Embryonic facial prominence (tissue), 1 donor: ENCODE measurements around the gene BCL10.

Experiments used
- DNase-seq: peaks from one replicate; pipeline ENCODE4 v3.0.0-alpha.2; 2016; ENCODE audit errors: extremely low spot score

Gene BCL10

DNA sequence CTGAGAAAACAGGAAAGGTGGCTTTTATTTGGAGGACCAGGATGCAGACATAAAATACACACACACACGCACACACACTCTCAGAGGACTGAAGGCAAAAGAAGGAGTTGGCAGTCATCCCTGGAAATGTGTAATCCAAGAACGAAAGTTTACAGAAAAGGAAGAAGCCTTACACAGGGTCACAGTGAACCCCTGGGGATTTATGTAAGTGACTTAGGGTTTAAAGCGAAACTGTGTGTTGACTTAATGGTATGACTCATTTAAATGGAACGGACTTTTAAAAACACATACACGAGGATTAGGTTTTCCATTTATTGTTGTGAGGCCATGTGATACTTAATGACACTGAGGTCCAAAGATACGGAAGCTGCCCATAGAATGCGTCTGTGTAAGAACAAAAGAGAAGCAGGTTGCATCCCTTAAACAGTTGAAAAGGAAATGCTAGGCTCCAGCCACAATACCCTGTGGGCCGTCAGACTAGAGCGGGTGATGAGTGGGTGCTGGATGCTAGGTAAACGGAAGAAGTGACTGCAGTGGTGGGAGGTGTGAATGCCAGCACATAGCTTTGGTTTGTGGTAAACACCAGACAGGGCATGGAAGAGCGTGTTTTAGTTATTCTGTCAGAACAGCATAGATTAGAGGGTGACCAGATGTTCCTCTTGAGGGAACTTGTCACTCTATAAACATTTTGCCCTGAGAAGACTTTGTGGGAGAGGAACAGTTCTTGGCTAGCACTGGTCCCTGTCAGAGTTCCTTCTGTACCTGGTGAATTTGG is 21.6 kb upstream of the BCL10 start:
- DNase-seq, result peak; percentile 70

DNA sequence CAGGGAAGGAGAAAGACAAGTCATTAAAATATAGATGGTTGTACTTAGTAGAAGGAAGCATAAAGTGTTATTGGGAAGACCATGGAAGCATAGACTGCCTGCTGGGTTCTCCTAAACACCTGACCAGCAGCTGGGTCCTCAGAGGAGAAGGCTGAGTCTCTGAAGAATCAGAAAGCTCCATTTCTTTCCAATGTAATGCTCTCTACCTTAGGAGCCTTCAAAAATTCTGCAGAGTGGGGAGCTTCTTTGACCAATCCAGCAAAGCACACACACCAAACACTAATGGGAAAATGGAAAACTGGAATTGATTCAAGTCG is 21.1 kb upstream of the BCL10 start:
- no peak for DNase-seq

DNA sequence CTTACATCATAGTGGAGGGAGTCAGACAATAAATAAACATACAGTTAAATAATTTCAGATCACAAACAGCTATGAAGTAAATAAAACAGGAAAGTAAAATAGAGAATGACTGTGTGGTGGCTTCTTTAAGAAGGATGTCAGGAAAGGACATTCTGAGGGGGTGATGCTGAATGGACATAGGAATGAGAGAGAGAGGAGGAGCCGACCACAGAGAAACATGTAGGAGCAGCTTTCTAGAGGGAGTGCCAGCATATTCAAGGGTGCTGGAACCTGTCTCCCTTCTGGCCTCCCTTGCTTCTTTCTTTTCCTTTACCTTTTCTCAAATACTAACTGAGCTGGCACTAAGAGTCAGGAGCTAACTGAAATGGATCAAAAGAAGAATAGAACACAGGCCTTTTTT is 20.5 kb upstream of the BCL10 start:
- DNase-seq, result no peak

DNA sequence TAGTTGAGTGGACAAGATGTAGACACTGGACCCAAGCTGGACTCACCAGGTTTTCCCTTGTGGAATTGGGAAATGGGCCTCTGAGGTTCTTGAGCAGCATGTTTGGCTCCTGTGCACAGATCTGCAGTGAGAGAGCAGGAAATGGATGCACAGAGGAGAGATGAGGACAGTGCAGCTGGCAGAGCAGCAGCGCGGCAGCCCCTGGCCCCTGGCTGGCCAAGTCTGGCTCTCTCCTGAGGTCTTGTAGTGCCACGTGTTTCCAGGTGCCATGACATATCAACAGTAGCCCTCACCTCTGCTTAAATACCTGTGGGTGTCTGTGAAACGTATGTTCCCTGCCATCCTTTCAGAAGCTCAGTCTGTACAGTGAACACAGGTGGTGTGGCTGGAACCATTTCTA is 19.2 kb upstream of the BCL10 start:
- no peak for DNase-seq

DNA sequence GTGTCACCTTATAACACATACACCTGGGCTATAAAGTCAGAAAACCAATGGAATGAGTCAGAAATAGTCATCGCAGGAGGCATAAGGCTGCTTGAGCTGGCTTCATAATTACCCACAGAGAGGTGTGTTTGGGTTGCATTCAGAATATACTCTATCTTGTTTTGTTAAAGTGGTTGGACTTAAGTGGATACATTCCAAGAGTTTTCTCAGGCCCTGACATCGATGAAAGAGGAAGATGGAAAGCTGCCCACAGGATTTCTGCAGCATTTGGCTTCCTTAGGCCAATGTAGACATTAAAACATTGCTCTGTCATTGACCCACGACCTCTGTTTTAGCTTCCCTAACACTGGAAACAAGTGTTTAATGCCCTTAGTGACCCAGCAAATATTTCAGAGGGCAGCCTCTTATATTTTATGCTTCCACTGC is 18.6 kb upstream of the BCL10 start:
- DNase-seq, result no peak

DNA sequence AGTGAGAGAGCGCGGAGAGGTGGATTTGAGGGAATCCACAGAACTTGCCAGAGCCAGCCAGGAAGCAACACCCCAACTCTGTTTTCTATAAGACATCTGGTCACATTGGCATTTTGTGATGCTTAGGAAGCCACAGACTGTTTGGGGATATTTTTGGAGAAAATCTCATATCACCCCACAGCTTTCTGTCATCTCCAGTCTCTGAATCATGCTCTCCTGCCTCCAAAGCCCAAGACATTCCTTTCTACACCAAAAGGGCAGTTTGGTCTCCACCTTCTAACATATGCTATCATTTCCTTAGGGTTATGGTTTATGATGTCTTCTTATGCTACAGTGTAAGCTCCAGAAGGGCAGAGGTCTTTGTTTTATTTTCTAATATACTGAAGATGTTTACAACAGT is 14.4 kb upstream of the BCL10 start:
- DNase-seq, result no peak

DNA sequence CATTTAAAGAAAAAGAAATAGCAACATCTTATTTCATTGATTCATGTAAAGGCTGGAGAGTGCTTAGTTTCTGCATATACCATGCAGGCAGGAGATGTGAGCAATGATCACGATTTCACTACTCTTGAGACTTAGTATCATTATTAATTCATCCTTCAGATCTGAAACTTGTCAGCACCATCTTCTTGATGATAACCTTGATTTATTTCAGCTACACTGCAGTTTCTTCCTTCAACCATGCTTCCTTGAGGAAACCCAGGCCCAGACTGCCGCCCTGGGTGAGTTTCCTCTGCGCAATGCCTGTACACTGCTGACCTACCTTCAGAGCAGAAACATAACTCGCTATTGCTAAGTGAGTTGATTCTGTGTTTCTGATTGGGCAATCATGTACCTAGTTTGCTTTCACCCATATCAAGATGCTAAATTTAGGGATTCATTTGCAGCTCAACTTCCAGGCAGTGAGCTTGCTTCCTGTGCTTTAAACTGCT is 13.5 kb upstream of the BCL10 start:
- no peak for DNase-seq

DNA sequence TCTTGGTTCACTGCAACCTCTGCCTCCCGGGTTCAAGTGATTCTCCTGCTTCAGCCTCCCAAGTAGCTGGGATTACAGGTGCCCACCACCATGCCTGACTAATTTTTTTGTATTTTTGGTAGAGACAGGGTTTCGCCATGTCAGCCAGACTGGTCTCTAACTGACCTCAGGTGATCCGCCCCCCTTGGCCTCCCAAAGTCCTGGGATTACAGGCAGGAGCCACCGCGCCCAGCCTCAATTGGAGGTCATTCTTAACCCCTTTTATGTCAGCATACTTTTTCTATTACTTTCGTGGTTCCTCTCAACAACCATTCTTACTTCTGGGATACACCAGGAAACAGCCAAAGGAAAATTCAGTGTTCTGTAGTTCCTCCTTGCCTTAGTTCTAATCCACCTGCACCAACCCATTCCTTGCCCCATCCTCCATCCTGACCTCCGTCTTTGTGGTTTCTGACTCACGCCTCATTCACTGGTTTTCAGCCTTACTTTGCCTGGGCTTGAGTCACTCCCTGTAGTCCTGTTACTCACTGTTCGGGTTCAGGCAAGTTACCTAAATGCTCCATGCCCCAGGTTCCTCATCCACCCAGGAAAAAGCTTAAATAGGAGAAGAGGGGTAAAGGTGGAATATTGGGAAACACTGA is 12.9 kb upstream of the BCL10 start:
- no peak for DNase-seq

DNA sequence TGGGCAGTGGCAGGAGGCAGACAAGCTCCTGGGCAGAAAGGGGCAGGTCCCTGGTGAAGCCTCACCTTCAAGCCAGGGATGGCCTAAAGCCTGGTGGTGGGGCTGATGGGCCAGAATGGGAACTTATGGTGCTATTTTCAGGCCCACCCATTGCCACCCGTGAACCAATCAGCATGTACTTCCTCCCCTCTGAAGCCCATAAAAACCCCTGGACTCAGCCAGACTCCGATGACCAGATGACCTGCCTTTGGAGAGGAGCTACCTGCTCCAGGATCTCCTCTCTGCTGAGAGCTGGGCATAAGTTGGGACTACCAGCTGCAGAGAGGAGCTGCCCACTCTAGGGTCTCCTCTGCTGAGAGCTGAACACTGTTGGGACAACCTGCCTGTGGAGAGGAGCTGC is 7.8 kb upstream of the BCL10 start:
- no peak for DNase-seq

DNA sequence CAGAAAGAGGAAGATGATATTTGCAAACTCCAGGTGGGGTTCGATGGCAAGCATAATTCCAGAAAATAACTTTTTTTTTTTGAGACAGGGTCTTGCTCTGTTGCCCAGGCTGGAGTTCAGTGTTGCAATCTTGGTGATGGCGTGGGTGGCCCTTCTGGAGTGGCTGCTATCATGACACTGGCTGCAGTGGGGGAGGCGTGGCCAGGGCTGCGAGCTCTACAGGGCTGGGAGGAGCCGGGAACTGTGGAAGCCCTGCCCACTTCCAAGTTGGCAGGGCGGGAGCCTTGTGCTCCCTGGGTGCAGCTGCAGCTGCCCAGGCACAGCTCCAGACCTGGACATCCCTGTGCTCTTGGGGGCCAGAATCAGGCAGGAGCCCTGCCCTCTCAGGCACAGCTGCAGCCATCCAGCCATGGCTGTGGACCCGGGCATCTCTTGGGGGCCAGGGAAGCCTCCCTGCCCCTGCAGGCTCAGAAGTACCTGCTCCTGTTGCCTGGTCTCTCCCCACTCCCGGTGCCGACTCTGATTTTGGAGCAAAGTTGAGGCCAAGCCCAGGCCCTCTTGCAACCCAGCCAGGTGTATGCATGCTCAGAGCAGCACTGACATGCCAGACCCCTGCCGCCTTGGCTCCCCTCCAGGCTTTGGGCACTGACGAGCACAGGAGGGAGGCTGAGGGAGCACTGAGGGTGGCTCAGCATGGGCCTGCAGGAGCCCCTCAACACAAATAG is 7.2 kb upstream of the BCL10 start:
- no peak for DNase-seq

DNA sequence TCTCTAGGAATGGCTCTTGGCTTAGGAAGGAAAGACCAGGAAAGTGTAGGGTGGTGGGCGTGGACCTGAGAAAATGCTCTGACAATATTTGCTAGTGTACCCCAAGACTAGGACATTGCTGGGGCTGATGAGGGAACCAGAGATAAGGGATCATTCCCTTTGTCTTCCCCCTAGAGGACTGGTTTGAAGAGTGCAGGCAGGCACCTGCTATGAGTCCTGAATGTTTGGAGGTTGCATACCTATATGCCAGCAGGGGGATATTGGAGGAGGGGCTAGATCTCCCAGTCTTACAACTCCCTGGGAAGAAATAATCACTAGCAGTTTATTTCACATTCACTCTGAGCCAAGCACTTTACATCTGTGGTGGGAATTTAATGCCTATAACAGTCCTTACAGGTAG is 6.0 kb upstream of the BCL10 start:
- DNase-seq, result no peak

DNA sequence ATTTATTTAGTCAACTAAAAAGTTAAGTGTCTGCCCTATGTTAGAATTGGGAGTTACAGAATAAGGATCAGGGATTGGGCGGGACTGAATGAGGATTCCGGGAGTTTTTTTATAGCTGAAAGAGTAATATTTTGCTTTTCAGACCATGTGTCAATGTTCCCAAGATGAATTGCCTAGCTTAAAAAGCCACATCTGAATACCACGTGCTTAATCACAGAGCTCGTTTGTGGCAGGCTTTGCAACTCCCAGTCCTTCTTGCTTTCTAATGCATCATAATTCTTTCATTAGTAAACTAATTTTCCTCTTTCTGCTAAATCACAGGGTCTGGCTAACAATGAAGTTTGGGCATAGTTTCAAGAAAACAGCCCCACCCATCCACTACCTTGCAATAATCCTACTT is 4.2 kb upstream of the BCL10 start:
- no peak for DNase-seq

DNA sequence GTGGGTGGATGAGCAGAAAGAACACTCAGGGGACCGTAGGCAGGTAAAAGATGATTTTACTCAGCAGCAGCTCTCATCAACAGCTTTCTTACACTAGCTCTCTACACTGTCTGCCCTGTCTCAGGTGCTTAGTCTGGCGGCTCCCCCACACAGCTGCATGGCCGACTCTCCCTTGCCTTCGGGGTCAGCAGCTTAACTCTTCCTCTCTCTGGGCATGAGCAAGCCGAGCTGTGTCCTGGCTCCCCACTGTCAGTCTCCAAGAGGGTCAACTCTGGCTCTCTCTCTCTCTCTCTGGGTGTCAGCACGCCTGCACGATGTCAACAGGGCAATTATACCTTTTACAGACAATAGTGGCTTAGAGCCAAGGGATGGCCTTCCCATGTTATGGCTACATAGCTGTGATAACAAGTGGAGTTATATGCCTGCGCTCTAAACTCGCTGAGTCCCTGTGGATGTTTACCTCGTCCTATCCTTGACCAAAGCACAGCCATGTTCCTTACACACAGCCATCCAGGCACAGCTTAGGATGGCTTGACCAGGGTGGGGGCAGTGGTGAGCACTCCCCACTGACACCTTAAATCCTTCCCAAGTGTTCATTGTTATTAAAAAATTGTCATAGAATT is 3.1 kb upstream of the BCL10 start:
- no peak for DNase-seq

DNA sequence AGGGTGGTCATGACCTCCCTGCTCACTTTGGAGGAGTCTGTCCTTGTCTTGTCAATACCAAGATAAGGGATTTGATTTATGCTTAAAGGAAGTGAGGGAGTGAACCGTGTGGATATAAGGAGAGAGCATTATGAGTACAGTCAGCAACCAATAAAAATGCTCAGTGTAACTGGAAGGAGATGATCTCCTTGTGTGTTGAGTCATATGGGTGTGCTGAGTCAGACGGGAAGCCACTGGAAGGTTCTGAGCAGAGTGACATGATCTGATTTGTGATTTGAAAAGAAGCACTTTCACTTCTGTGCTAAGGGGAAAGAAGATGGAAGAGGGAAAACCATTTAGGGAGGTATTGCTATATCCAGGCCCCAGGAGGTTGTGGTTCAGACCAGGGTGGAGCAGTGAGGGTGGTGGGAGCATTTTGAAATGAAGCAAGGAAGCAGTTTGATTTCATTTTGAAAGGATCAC is 2.5 kb upstream of the BCL10 start:
- no peak for DNase-seq

DNA sequence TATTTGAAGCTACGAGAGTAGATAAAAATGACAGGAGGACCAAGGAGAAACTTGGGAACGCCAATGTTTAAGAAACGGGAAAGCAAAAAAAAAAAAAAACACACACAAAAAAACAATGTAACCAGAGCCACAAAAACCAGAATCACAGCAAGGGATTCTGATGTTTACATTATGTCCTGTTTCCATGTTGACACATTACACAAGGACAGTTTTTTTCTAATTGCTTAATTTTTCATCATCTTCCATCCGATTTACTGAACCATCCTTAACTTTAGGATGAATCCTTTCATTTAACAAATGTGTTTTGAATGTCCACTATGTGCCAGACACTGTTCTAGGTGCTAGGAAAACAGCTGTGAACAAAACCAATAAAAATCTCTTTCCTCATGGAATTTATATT is 1.4 kb upstream of the BCL10 start:
- no peak for DNase-seq

DNA sequence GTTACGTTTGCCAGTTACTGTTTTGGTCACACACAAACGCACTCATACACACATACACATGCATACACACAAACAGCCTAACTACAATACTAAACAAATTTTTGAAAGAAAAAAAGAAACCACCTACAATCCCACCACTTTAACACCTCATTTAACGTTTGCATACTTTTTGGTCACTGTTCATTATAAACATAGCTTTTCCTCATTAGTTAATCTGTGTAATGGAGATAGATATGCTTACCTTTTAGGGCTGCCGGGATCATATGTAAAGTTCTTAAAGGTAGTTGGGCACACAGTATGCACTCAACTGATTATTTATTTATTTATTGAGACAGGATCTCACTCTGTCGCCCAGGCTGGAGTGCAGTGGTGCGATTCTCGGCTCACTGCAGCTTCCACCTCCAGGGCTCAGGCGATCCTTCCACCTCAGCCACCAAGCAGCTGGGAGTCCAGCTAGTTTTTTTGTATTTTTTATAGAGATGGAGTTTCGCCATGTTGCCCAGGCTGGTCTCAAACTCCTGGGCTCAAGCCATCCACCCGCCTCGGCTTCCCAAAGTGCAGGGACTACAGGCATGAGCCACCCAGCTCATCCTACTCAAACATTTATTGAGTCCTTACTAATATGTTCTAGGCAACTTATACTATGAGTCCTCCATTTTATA is 677 bp upstream of the BCL10 start:
- DNase-seq, result no peak

DNA sequence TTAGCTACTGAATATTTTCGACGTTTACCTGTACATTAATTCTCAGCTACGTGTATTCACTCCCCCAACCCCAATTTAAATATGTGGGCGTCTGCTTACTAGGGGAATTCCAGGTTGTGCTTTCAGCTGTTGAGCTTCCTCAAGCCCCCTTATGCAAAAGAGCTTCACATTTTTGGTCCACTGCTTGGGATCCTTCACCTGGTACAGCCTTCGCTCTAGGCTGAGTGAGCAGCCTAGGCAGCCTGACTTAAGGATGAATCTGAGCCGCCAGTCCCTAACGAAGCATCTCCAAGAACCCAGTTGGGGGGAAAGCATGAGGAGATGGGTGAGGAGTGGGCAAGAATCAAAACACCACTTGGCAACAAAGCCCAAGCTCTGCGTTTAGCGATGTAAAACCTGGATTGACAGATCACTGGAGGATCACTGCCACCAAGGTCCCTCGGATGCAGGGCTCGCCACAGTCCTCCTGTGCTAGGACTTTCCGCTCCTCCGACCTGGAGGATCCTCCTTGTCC is 674 bp downstream of the BCL10 start:
- DNase-seq, result no peak

DNA sequence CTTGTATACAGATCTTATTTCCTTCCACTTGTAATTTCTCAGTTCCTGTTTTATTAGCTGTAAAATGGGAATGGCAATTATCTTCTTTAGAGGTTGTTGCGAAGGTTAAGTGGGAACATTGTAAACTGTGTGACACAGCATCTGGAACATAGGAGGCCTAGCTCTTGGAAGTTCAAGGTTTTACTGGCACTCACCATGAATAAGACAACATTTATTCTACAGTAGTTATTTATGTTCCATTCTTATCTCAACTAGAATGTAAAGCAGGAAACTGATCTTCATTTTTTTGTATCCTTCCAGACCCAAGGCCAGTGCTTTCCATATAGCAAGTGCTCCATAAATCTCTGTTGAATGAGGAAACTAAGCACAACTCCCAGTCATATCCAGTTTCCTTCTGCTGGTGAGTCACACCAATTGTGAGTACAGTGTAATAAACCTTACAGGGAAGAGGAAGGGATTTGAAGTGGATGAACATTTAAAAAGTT is 1.4 kb downstream of the BCL10 start:
- DNase-seq, result no peak

DNA sequence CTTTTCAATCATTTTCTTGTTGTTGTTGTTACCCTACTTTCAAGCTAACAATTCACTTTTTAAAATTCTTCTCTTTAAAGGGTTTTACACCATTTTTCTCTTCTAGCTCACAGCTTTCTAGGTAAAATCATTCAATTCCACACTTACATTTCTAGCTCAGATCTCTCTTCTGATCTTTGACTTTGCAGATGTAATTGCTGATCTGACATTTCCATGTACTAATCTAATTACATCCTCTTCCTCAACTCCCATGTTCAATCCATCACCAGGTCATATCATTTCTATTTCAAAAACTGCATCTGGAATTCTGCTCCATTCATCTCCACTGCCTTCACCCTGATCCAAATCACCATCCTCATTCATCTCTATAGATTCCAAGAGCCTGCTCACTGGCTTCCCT is 3.0 kb downstream of the BCL10 start:
- DNase-seq, result no peak

DNA sequence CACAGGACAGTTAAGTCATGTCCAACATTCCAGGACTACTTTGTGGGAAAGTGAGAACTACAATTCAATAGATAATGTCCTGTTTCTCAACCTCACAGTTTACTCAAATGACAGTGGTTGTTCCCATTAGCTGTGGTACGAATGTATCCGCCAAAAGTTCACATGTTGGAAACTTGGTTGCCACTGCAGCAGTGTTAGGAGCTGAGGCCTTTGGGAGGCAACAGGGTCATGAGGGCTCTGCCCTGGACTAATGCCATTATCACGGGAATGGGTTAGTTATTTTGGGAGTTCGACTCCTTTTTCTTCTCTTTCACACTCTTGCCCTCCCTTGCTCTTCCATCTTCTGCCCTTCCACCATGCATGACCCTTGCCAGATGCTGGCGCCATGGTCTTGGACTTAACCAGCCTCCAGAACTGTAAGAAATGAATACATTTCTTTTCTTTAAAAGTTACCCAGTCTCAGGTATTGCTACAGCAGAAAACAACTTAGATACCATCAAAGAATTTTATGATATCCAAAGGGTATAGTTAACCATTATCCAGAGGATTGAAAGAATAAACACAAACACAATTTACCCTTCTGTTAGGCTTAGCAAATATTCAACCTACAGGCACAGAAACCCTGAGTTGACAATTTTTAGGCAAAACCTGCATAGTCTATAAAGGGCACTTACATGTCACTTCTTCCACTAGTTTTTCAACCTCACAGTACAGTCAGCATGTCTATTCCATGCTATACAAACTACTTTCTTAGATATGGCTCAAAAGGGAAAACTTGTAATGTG is 7.4 kb downstream of the BCL10 start:
- no peak for DNase-seq

DNA sequence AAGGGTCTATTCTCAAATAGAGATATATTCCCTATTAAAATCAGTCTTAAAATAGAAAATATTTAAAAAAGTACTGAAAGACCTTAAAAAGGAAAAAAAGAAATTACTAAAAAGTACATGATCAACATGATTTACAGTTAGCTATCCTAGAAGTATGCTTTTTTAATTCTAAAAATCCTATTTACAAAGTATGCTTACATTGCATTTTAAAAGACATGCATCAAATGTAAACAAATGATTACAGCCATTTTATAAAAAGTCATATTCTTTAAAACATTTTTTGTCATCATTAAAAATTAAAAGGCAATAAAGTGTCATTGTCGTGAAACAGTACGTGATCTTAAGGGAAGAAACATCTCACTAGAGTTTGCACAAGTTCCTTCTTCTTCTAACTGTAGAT is 9.1 kb downstream of the BCL10 start:
- no peak for DNase-seq
